WI38 (cell line): Measurements from ENCODE around the gene C16orf89.
A peak's percentile ranks its signal among the peaks of the same experiment; 100 is the strongest.

ENCODE experiments used
- H3K4me3 ChIP-seq: 2 replicates; pipeline ENCODE4 v1.5.1; 2011; ENCODE audit warnings: low read depth, mild to moderate bottlenecking, control low read depth, low read length
- CTCF ChIP-seq: IDR thresholded peaks from 2 replicates; pipeline ENCODE4 v1.5.1; 2012; ENCODE audit warnings: low read depth, mild to moderate bottlenecking, control low read depth, low read length

C16orf89 gene

DNA sequence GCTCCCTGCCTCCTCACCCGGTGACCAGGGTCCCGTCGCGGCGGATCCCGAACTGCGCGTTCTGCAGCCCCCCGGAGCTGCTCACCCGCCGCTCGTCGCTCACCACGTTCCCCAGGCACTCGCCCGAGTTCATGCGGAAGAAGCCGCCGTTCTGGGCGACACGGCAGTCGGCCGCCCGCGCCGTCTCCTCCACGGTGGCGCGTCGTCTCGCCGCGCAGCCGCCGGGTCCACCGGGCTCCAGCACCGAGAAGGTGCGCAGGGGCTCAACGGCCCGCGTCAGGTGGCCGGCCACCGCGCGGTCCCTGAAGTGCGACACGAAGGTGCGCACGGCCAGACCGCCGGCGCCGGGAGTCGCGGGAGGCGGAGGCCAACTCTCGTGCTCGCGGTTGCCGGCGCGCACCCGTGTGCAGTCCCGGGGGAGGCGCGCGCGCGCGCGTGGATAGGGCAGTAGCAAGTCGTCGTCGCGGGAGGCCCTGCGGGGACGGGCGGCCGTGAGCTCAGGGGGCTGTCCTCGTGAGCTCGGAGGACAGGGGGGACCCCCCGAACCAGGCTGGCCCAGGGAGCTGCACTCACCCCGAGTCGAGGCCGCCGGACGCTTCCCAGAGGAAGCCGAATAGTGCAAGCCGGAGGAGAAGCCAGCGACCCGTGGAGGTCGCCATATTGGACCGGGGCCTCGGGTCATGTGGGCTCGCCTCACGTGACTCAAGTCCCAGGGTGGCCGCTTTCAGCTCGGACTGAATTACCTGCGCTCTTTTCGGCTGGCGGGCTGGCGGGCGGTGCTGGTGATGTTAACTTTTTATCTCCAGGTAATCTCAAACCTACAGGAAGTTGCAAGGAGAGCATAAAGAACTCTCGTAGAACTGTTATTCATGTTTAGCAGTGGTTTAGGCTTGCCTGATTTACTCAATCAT is 32.2 kb downstream of the C16orf89 start, which contains the start of gene NAGPA:
Gene NAGPA, minus strand, starts transcription at position 680 of the 911 bp plus-strand sequence. Its CDS starts 21 bp downstream, at position 659.
- H3K4me3 ChIP-seq = peak within 1 kb of the TSS; percentile 76
- TF ChIP-seq CTCF = no peak

DNA sequence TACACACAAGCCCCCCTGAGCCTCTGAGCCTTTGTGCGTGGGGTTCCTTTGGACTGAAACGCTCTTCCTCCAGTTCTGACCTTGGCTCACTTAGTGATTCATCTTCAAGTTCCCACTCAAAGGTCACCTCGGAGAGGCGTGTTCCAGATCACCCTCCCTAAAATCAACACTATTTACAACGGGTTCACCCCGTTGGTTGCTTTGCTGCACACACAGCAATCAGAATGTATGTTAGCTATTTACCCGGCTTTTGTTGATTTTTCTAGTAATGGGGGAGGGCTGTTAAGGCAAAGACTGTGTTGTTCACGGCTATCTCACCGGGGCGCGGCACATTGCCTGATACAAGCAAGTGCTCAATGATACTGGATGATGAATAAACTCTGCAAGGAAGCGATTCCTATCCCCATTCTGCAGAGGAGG is 33.0 kb downstream of the C16orf89 start:
- TF ChIP-seq CTCF = no peak
- peak overlapping the region; percentile 76 for H3K4me3 ChIP-seq

DNA sequence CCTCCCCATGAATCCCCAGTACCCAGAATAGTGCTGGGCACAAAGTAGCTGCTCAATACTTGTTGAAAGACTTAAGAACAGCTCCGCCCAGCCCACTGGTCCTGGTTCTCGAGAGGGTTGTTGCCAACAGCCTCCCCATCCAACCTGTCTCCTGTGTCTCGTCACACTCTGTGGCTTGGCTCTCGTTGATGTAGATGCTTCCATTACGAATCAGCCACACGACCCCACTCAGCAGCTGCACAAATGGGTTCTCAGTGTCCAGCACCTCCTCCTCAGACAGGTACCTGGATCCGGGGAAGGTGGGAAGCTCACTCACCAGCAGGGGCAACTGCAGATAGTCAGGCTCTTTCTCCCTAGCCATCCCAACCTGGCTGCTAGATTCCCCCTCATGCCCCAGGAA is 34.2 kb downstream of the C16orf89 start:
- no peak for TF ChIP-seq CTCF
- no peak overlapping the region for H3K4me3 ChIP-seq

GRCh38 chr16:5030251-5030870 is 35.4 kb downstream of the C16orf89 start:
- TF ChIP-seq CTCF = no peak
- no peak overlapping the region for H3K4me3 ChIP-seq

GRCh38 chr16:5028950-5029475 is 36.7 kb downstream of the C16orf89 start:
- TF ChIP-seq CTCF = no peak
- no peak overlapping the region for H3K4me3 ChIP-seq

GRCh38 chr16:5027575-5028235 is 38.1 kb downstream of the C16orf89 start:
- TF ChIP-seq CTCF = no peak
- no peak overlapping the region for H3K4me3 ChIP-seq
